Erythroblast (primary cell): ENCODE data around the gene FRYL.

Experiments
- GATA1 ChIP-seq: IDR thresholded peaks from 2 replicates; pipeline ENCODE4 v1.6.1; 2011; ENCODE audit warnings: low read depth, mild to moderate bottlenecking, control low read depth, low read length, moderate library complexity
- POLR2A ChIP-seq: IDR thresholded peaks from 2 replicates; pipeline ENCODE4 v1.6.1; 2011; ENCODE audit warnings: mild to moderate bottlenecking, low read length

- TF ChIP-seq POLR2A = no peak
- no peak for TF ChIP-seq GATA1
Observed at GRCh38 chr4:48766131-48766792, 13.8 kb downstream of the FRYL start.
